DMS114 treated with DMSO at 0.1 percent for 48 hours (cell line): ENCODE data around the gene PCSK5.

ENCODE experiments used
- DNase-seq: peaks from one replicate; lab custom pipeline; 2025; ENCODE audit not compliant: unreplicated experiment; lab: John Stamatoyannopoulos, UW

The PCSK5 gene

GRCh38 chr9:75998096-75998780, 107.8 kb downstream of the PCSK5 start:
- DNase-seq: no peak

GRCh38 chr9:76001459-76001858, 111.0 kb downstream of the PCSK5 start:
- DNase-seq: no peak

- no peak for DNase-seq
These were observed 112.6 kb downstream of the PCSK5 start for GRCh38 chr9:76003041-76003440.

DNA sequence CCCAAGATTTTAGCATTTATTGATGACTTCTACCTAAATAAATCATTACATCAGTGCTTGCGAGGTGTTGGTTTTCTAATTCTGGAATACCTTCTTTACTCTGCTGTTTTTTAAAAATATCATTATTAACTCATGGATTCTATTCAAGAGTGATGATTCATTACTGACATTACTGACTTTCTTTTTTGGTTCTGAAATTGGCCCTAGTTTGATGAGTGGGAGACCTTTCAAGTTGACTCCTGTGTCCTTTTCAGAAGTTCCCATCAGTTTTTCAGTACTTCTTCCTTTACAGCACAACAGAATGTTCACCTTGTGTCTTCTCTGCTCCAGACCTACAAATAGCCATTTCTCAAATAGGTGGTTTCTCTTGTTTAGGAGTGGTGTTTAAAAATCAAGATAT, 114.1 kb downstream of the PCSK5 start:
- DNase-seq: no peak

DNA sequence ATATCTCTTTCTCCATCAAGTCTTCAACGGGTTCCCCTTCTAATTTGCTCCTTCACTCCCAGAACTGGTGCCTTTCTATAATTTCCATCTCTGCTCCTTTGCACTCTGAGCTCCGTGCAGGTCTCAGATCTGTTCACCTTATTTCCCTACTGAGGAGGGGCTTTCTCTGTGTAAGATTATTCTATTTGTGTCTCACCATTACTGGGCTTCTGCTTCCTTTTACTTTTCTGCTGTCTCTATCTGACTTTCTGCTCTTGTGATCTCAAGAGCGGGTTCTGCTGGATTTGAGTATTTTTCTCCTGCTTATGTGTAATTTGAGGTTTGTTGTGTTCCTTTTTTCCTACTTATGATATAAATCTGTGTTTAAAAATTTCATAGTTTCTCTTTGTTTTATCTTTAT, 117.5 kb downstream of the PCSK5 start:
- no peak for DNase-seq

DNA sequence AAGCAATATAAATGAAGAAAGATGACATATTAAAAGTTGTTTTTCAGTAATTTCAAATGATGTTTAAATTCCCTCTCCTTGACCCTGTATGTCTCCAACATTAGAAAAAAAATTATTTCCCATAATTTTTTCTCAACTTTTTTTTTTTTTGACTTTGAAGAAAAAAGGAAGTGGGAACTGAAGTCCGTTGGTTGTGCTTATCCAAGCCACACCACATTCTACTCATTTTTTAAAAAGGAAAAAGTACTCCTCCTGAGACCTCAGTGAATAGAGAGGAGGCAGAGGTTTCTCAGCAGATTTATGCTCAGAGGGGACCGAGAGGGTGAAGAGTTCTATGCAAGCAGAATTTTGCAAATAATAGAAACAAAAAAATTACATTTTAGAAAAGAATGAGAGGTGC, 123.3 kb downstream of the PCSK5 start:
- no peak for DNase-seq

GRCh38 chr9:76018235-76018634, 127.8 kb downstream of the PCSK5 start:
- DNase-seq: no peak

DNA sequence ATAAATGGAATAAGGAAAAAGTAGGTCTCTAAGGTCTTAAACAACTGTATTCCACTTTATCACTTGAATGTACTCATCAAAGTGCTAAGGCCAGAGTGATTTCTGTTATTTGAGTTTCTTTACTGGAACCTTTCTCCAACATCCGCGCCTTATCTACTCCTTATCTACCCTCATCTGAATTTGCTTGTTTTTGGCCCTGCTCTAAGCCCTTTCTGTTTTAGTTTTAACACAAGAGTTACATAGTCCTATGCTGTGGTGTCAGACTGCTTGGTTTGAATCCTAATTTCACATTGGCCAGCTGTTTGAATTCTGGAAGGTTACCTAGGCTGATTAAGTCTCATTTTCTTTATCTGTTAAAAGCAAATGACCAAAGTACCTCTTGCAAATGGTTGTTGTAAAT, 128.3 kb downstream of the PCSK5 start:
- DNase-seq: no peak

- no peak for DNase-seq
These were observed 130.2 kb downstream of the PCSK5 start for GRCh38 chr9:76020652-76021051.

GRCh38 chr9:76022317-76022716, 131.8 kb downstream of the PCSK5 start:
- DNase-seq: no peak

- DNase-seq: no peak
These were observed 133.3 kb downstream of the PCSK5 start for GRCh38 chr9:76023715-76024195.

DNA sequence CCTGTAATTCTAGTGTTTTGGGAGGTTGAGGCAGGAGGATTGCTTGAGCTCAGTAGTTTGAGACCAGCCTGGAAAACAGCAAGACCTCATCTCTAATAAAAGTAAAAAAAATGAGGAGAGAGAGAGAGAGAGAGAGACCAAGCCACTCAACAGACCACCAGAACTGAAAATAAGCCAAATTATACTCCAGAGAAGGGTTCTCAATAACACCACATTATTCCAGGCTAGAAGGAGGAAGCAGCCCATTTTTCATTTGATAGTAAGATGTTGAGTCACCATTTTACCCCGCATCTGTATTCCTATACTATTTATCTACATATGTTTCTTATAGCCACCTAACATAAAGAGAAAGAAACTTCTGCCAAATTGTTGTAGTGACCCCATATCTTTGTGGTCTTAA, 134.8 kb downstream of the PCSK5 start:
- no peak for DNase-seq

DNA sequence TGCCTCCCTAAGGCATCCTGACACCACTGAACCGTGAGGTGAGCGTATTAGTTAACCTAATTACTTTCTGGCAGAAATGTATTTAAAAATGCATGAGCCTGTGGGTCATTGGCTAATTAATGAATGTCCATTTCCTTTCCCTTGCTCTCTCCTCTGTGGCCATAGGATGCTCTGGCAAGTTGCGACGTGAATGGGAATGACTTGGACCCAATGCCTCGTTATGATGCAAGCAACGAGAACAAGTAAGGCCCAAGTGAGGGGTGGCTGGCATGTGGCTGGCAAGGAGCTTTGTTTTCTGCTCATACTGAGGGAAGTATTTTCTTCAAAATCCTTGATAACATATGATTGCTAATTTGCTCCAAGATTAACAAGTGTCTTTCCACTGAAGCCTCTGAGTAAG, 136.3 kb downstream of the PCSK5 start:
- no peak for DNase-seq

GRCh38 chr9:76027416-76027815, 136.9 kb downstream of the PCSK5 start:
- DNase-seq: no peak

- DNase-seq: no peak
These were observed 137.4 kb downstream of the PCSK5 start for GRCh38 chr9:76027861-76028260.

DNA sequence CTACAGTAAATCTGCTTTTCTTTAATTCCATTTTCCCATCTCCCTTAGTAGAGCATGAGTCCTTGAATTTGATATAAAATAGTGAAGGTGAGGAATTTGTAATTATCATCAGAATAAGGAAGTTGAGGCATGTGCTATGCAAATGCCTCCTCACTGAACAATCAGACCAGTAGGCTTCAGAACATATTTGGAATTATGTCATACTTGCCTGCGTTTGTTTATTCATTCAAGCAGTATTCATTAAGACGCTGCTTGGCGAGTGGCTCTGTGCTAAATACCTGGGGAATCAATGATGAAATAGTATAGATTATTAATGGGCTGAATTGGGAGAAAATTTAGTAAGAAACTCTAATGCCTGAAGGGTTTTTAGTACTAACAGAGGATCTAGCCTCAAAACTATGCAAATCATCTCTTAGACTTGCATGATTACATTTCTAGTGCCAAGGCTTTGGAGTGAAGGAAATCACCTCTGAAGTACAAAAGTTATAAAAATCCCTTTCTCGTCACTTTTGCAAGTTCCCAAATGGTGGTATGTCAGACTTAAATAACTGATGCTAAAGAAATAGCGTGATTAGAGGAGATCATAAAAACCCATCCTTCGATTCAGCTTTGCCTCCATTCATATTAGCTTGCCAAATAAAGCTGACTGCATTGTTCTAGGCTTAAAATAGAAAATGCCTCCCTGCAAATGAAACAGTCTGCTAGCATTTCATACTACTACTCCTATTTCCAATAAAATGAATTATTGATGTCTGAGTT, 141.7 kb downstream of the PCSK5 start:
- DNase-seq: no peak

GRCh38 chr9:76032797-76033373, 142.4 kb downstream of the PCSK5 start:
- DNase-seq: no peak

DNA sequence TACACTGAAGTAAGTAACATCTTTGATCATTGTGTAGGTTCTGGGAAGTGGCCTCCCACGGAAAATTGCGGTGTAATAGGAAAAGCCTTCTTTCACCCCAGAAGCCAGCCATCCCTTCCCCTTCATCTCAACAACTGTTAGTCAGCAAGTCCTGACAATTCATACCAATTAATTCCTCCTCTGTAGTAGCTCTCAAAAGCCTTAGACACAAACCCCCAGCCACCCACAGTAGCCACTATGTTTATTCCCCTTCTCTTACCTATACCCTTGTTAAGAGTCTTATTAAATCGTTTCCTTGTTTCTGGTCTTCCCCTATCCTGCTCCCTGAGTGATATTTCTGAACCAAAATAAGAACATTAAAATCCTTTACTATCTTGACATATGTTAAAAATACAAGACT, 143.6 kb downstream of the PCSK5 start:
- no peak for DNase-seq

GRCh38 chr9:76036762-76037161, 146.3 kb downstream of the PCSK5 start:
- no peak for DNase-seq

DNA sequence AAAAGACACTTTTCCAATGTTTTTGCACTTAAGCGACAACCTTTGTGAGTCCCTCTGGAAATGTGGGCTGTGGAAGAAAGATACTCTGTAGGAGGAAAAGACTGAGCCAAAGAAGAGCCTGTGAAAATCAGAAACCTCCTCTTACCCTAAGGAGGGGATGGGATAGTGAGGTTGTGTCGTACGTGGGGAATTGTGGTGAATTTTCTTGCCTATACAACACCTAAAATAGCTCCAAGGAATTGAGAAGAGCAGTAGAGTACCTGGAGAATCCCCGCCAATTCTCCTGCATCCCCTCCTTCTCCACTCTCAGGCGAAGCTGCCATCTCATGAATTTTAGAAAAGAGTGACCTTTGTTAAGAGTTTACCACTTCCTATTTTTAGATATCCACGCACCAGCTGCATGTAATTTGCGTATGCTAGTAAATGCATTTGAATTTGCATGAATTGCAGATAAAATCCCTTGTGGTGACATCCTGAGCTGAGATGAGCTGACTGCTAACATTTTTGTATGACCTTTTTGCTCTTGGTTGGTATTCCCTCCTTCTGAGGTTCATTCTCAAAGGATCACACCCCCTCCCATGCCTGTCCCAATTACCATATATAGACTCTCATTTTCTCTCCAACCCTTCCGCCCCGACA, 147.2 kb downstream of the PCSK5 start:
- DNase-seq: no peak

DNA sequence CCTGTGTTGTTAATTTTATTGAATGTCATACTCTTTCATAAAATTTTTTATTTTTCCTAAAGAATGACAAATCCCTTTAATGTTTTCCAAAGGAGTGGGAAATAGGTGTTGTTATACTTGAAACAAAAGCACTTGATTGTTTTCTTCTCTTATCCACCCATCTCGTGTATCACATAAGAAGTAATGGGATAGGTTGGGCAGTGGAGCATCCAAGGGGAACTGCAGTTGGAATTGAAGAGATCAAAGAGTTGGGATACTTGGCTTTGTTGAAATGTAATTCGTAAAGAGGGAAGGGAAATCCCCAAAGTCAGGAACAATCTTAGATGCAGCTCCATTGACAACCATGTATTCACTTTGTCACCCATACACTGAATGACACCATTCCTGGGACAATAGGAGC, 148.0 kb downstream of the PCSK5 start:
- no peak for DNase-seq
